Vagina (tissue), 2 donors: ENCODE data around the gene SNX1. TPM values are rescaled to one million over a fixed set of nuclear protein-coding genes. Genes with fewer than 3 reads are reported as not detected.

Experiments used
- DNase-seq, 2 donors: peaks; one replicate each; pipeline ENCODE4 v3.0.0-alpha.2; 2017; ENCODE audit errors: extremely low spot score in 2 of 2
- H3K27ac ChIP-seq: fragments of 200-600 bp; sonication (generic); one replicate; pipeline ENCODE4 v1.5.1; 2019
- H3K27me3 ChIP-seq: fragments of 200-600 bp; sonication (generic); one replicate; pipeline ENCODE4 v1.5.1; 2019
- H3K36me3 ChIP-seq, 2 donors: fragments of 200-600 bp; sonication (generic); one replicate each; pipeline ENCODE4 v1.5.1; 2017 to 2019
- H3K4me1 ChIP-seq: fragments of 200-600 bp; sonication (generic); one replicate; pipeline ENCODE4 v1.5.1; 2019
- H3K4me3 ChIP-seq, 2 donors: fragments of 200-600 bp; sonication (generic); 1 replicate in 1 of 2; 2 replicates in 1 of 2; pipeline ENCODE4 v1.5.1; 2016 to 2019
- H3K9me3 ChIP-seq: fragments of 200-600 bp; sonication (generic); one replicate; pipeline ENCODE4 v1.5.1; 2019
- POLR2A ChIP-seq, 2 donors: fragments of 450-650 bp; IDR thresholded peaks; one replicate each; pipeline ENCODE4 v1.6.1; 2017; ENCODE audit warnings: antibody characterized with exemption in 2 of 2, mild to moderate bottlenecking in 2 of 2, moderate library complexity in 2 of 2
- POLR2AphosphoS5 ChIP-seq, 2 donors: sonication (generic); formaldehyde crosslinking; IDR thresholded peaks; one replicate each; pipeline ENCODE4 v1.9.0; 2017; ENCODE audit warnings: antibody characterized with exemption in 2 of 2, mild to moderate bottlenecking in 2 of 2, low read depth in 1 of 2; ENCODE audit not compliant: insufficient read depth in 1 of 2
- intact Hi-C: fragments of 100-400 bp; cut with DNase I; formaldehyde crosslinking; loops from one replicate; pipeline ENCODE4 v1.15.1; 2023
- total RNA-seq: library from RNA; depleted of rRNA; stranded (reverse); fragments of >200 nt; gene quantifications from one replicate; pipeline ENCODE4 v1.2.3, GENCODE V29; 2016
- TF ChIP-seq, protein P1 (sequence below), 3 experiments: fragments of 450-650 bp in 2 of 3; fragments of 200-600 bp in 1 of 3; sonication (generic) in 1 of 3; IDR thresholded peaks; one replicate each; pipeline ENCODE4 v1.5.1; 2017 to 2019; ENCODE audit warnings: antibody characterized with exemption in 3 of 3, mild to moderate bottlenecking in 2 of 3, moderate library complexity in 2 of 3

SNX1 gene
- total RNA-seq, 1 donor from 2014 or later: 92.8 TPM

DNA sequence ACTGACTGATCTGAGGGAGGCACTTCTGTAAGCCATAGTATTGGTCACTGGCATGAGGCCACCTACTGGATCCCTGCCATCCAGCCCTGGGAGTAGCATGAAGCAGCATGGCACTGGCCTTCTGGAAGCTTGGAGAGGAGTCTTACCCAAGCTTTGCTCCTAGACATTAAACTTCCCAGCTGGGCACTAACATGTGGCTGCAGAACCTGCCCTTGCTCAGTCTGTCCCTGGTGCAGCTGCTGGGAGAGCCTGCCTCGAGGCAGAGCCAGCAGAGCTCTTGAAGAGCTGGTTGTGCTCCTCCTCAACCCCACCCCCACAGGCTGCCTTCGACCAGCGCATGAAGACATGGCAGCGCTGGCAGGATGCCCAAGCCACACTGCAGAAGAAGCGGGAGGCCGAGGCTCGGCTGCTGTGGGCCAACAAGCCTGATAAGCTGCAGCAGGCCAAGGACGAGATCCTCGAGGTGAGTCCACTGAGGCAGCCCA lies 38.6 kb downstream of the SNX1 start:
- TF ChIP-seq POLR2A (IDR thresholded peaks at IDR 0.05) (no peak), POLR2AphosphoS5 (IDR thresholded peaks at IDR 0.05; ENCODE audit: insufficient read depth in 1 of 2, low read depth in 1 of 2) (no peak)
- TF ChIP-seq, protein P1, sequence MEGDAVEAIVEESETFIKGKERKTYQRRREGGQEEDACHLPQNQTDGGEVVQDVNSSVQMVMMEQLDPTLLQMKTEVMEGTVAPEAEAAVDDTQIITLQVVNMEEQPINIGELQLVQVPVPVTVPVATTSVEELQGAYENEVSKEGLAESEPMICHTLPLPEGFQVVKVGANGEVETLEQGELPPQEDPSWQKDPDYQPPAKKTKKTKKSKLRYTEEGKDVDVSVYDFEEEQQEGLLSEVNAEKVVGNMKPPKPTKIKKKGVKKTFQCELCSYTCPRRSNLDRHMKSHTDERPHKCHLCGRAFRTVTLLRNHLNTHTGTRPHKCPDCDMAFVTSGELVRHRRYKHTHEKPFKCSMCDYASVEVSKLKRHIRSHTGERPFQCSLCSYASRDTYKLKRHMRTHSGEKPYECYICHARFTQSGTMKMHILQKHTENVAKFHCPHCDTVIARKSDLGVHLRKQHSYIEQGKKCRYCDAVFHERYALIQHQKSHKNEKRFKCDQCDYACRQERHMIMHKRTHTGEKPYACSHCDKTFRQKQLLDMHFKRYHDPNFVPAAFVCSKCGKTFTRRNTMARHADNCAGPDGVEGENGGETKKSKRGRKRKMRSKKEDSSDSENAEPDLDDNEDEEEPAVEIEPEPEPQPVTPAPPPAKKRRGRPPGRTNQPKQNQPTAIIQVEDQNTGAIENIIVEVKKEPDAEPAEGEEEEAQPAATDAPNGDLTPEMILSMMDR (IDR thresholded peaks at IDR 0.05): no peak
- Histone ChIP-seq H3K36me3 (peaks cover 0 to 95% of the 10 kb centered on the region in 2 donors), H3K27ac (no peak overlapping the region), H3K27me3 (no peaks in the 10 kb centered on the region), H3K4me3 (no peak overlapping the region), H3K9me3 (no peaks in the 10 kb centered on the region), H3K4me1 (no peaks in the 10 kb centered on the region)
- intact Hi-C loops: no loop called here
- DNase-seq: no peak

- no peak for TF ChIP-seq POLR2AphosphoS5 (IDR thresholded peaks at IDR 0.05; ENCODE audit: insufficient read depth in 1 of 2, low read depth in 1 of 2)
- TF ChIP-seq, protein P1 (IDR thresholded peaks at IDR 0.05): no peak
- TF ChIP-seq POLR2A (IDR thresholded peaks at IDR 0.05): no peak
- Histone ChIP-seq H3K4me1 (no peaks in the 10 kb centered on the region), H3K27me3 (no peaks in the 10 kb centered on the region), H3K4me3 (no peak overlapping the region), H3K27ac (no peak overlapping the region), H3K9me3 (no peaks in the 10 kb centered on the region), H3K36me3 (peaks cover 0 to 80% of the 10 kb centered on the region in 2 donors)
- intact Hi-C loops: no loop called here
- no peak for DNase-seq
These were observed 40.6 kb downstream of the SNX1 start for GRCh38 chr15:64136347-64136746.

DNA sequence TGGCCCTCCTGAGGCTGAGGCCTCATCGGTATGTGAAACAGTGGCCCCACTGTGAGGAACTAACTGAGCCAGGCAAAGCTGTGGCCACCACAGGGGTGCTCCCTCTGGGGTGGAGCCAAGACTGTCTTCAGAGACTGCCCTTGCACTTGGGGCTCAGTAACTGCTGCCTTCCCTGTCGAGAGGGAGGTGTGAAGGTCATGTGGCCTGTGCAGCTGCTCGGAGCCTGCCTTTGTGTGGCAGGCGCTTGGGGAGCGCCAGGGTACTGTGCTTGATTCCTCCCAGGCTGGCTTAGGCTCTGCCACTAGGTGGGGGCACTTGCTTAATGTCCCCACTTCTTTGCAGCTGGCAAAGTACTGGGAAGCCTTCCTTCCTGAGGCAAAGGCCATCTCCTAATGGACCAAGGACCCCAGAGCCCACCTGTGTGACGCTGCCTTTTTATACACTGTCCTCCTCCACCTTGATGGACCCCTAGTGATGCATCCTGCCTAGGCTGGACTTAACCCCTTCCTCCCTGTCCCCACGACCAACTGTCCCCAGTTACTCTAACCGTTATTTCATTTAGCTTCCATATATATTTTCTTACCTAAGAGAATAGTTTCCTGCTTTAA lies 41.5 kb downstream of the SNX1 start:
- TF ChIP-seq POLR2A (IDR thresholded peaks at IDR 0.05) (no peak), POLR2AphosphoS5 (IDR thresholded peaks at IDR 0.05; ENCODE audit: insufficient read depth in 1 of 2, low read depth in 1 of 2) (no peak)
- TF ChIP-seq, protein P1 (IDR thresholded peaks at IDR 0.05): no peak
- H3K4me1 ChIP-seq: no peaks in the 10 kb centered on the region
- H3K36me3 ChIP-seq: peaks cover 0 to 77% of the 10 kb centered on the region in 2 donors
- no peak overlapping the region for H3K27ac ChIP-seq
- no peak overlapping the region for H3K4me3 ChIP-seq
- intact Hi-C loops: no loop called here
- H3K9me3 ChIP-seq: no peaks in the 10 kb centered on the region
- DNase-seq: no peak
- H3K27me3 ChIP-seq: no peaks in the 10 kb centered on the region

- TF ChIP-seq POLR2A (IDR thresholded peaks at IDR 0.05) (no peak), POLR2AphosphoS5 (IDR thresholded peaks at IDR 0.05; ENCODE audit: insufficient read depth in 1 of 2, low read depth in 1 of 2) (no peak)
- TF ChIP-seq, protein P1 (IDR thresholded peaks at IDR 0.05): no peak
- no peaks in the 10 kb centered on the region for H3K4me1 ChIP-seq
- no peaks in the 10 kb centered on the region for H3K9me3 ChIP-seq
- DNase-seq: no peak
- H3K4me3 ChIP-seq: no peak overlapping the region
- intact Hi-C loops: no loop called here
- no peak overlapping the region for H3K27ac ChIP-seq
- no peaks in the 10 kb centered on the region for H3K27me3 ChIP-seq
- peaks cover 0 to 75% of the 10 kb centered on the region in 2 donors for H3K36me3 ChIP-seq
These were observed 42.7 kb downstream of the SNX1 start for GRCh38 chr15:64138331-64138941.
